ENCODE data around the gene FCHSD1. TPM values are rescaled to one million over a fixed set of nuclear protein-coding genes. Genes with fewer than 3 reads are reported as not detected.

The FCHSD1 gene
- total RNA-seq, 4 donors from 2014 or later = 15.2 to 28.3 (median 22.7) TPM

GRCh38 chr5:141681295-141681694 lies 30.1 kb upstream of the FCHSD1 start:
- Histone ChIP-seq H3K9me3 (no peaks in the 10 kb centered on the region), H3K27me3 (no peaks in the 10 kb centered on the region), H3K27ac (peak overlapping the region; percentile 48 to 70 (median 63)), H3K4me3 (replicated peaks in 1 of 3) (peak overlapping the region in 1 of 3 donors; percentile 35), H3K4me1 (peaks cover 8 to 18% of the 10 kb centered on the region in 2 donors), H3K36me3 (no peaks in the 10 kb centered on the region)
- TF ChIP-seq POLR2A (IDR thresholded peaks at IDR 0.05) = no peak
- TF ChIP-seq CTCF (IDR thresholded peaks at IDR 0.05) = no peak
- 57 to 81% methylated on average over 2 of the region's 2 CpGs for WGBS, 2 donors
- intact Hi-C loops (cut with DNase I) = no loop called here
- DNase-seq = no peak

GRCh38 chr5:141680751-141681201 lies 29.6 kb upstream of the FCHSD1 start:
- peak overlapping the region in 2 of 3 donors; percentile 63 to 70 for H3K27ac ChIP-seq
- TF ChIP-seq POLR2A (IDR thresholded peaks at IDR 0.05) = no peak
- TF ChIP-seq CTCF (IDR thresholded peaks at IDR 0.05) = no peak
- 64 to 75% methylated on average over 6 of the region's 6 CpGs for WGBS, 2 donors
- no peak overlapping the region for H3K4me3 ChIP-seq (replicated peaks in 1 of 3)
- intact Hi-C loops (cut with DNase I) = no loop called here
- H3K36me3 ChIP-seq = no peaks in the 10 kb centered on the region
- no peaks in the 10 kb centered on the region for H3K27me3 ChIP-seq
- no peaks in the 10 kb centered on the region for H3K9me3 ChIP-seq
- peak in 1 of 2 donors; percentile 28 for DNase-seq
- peaks cover 8 to 18% of the 10 kb centered on the region in 2 donors for H3K4me1 ChIP-seq

GRCh38 chr5:141680178-141680577 lies 29.0 kb upstream of the FCHSD1 start:
- no peaks in the 10 kb centered on the region for H3K27me3 ChIP-seq
- H3K36me3 ChIP-seq = no peaks in the 10 kb centered on the region
- DNase-seq = no peak
- TF ChIP-seq CTCF (IDR thresholded peaks at IDR 0.05) (no peak), POLR2A (IDR thresholded peaks at IDR 0.05) (no peak)
- no peak overlapping the region for H3K4me3 ChIP-seq (replicated peaks in 1 of 3)
- H3K27ac ChIP-seq = no peak overlapping the region
- WGBS, 2 donors = 94 to 100% methylated on average over 1 to 9 of the region's 16 CpGs
- no peaks in the 10 kb centered on the region for H3K9me3 ChIP-seq
- H3K4me1 ChIP-seq = peaks cover 8 to 18% of the 10 kb centered on the region in 2 donors
- intact Hi-C loops (cut with DNase I) = no loop called here

- intact Hi-C loops (cut with DNase I) = no loop called here
- no peak overlapping the region for H3K27ac ChIP-seq
- no peak for DNase-seq
Measured at GRCh38 chr5:141677415-141677814, 26.2 kb upstream of the FCHSD1 start.

GRCh38 chr5:141675672-141676071 lies 24.5 kb upstream of the FCHSD1 start:
- Histone ChIP-seq H3K36me3 (no peaks in the 10 kb centered on the region), H3K4me3 (replicated peaks in 1 of 3) (no peak overlapping the region), H3K9me3 (no peaks in the 10 kb centered on the region), H3K27me3 (no peaks in the 10 kb centered on the region), H3K4me1 (peaks cover 0 to 9% of the 10 kb centered on the region in 2 donors), H3K27ac (no peak overlapping the region)
- intact Hi-C loops (cut with DNase I) = no loop called here
- no peak for TF ChIP-seq POLR2A (IDR thresholded peaks at IDR 0.05)
- TF ChIP-seq CTCF (IDR thresholded peaks at IDR 0.05) = no peak
- WGBS, 2 donors = 72 to 85% methylated on average over 4 of the region's 4 CpGs
- DNase-seq = no peak

More at GRCh38 chr5:141677415-141677814, 26.2 kb upstream of the FCHSD1 start:
- no peak overlapping the region for H3K4me3 ChIP-seq (replicated peaks in 1 of 3)
- no peaks in the 10 kb centered on the region for H3K27me3 ChIP-seq
- H3K36me3 ChIP-seq = no peaks in the 10 kb centered on the region
- TF ChIP-seq POLR2A (IDR thresholded peaks at IDR 0.05) (no peak), CTCF (IDR thresholded peaks at IDR 0.05) (no peak)
- H3K4me1 ChIP-seq = peaks cover 6 to 24% of the 10 kb centered on the region in 2 donors
- H3K9me3 ChIP-seq = no peaks in the 10 kb centered on the region

All from thyroid gland (tissue), 4 donors.